Measurements from ENCODE around the gene MMS22L.

DNA sequence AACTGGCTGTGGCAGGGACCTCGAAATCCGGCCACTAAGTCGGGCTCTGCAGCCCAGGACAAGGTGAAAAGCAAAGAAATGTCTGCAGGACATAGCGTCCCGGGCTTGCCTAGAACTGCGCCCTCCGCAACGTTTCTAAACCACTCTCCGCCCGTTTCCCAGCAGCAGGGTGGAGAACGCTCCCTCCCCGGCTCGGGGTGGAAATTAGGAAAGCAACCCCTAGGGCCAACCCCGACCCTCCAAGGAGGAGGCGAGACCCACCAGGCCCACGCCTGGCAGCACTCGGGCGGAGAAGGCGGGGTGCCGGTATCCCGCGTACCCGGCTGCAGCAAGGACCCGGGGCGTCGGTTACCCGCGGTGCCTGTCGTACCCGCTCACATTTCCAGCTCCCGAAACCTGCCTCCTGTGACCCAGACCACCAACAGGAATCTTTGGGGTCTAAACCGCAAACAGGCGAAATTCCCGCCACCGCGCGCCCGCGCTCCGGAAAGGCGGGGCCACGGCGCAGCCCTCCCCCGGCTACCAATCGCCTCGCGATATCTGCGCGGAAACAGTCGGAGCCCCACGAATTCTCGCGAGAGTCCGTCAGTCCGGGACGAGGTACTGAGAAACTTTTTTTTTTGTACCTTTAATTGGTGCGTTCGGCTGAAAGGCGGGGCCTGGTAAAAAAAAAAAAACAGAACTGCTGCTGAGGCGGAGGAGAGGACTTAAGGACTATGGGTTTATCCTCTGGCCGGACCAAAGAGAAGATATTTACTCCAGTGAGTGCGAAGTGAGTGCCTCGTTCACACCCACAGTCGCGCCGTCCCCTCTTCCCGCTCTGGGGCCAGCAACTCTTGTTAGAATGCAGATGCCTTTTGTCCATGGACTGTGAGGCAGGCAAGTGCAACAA is at the start of gene MMS22L:
- TF ChIP-seq EZH2 (IDR thresholded peaks at IDR 0.05; ENCODE audit: borderline replicate concordance, control insufficient read depth, low read depth, low read length) = no peak
- TF ChIP-seq, protein P1, sequence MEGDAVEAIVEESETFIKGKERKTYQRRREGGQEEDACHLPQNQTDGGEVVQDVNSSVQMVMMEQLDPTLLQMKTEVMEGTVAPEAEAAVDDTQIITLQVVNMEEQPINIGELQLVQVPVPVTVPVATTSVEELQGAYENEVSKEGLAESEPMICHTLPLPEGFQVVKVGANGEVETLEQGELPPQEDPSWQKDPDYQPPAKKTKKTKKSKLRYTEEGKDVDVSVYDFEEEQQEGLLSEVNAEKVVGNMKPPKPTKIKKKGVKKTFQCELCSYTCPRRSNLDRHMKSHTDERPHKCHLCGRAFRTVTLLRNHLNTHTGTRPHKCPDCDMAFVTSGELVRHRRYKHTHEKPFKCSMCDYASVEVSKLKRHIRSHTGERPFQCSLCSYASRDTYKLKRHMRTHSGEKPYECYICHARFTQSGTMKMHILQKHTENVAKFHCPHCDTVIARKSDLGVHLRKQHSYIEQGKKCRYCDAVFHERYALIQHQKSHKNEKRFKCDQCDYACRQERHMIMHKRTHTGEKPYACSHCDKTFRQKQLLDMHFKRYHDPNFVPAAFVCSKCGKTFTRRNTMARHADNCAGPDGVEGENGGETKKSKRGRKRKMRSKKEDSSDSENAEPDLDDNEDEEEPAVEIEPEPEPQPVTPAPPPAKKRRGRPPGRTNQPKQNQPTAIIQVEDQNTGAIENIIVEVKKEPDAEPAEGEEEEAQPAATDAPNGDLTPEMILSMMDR (IDR thresholded peaks at IDR 0.05 in 2 of 3, conservative IDR thresholded peaks at IDR 0.05 in 1 of 3; ENCODE audit: control insufficient read depth in 2 of 3, extremely low read depth in 1 of 3, insufficient read depth in 1 of 3, low read depth in 3 of 3, low read length in 3 of 3) = no peak
- TF ChIP-seq ZNF384 (IDR thresholded peaks at IDR 0.05; ENCODE audit: borderline replicate concordance, low read depth, low read length) = peak; percentile 99
- TF ChIP-seq, protein P2, sequence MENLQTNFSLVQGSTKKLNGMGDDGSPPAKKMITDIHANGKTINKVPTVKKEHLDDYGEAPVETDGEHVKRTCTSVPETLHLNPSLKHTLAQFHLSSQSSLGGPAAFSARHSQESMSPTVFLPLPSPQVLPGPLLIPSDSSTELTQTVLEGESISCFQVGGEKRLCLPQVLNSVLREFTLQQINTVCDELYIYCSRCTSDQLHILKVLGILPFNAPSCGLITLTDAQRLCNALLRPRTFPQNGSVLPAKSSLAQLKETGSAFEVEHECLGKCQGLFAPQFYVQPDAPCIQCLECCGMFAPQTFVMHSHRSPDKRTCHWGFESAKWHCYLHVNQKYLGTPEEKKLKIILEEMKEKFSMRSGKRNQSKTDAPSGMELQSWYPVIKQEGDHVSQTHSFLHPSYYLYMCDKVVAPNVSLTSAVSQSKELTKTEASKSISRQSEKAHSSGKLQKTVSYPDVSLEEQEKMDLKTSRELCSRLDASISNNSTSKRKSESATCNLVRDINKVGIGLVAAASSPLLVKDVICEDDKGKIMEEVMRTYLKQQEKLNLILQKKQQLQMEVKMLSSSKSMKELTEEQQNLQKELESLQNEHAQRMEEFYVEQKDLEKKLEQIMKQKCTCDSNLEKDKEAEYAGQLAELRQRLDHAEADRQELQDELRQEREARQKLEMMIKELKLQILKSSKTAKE (IDR thresholded peaks at IDR 0.05; ENCODE audit: low read depth, poor library complexity, severe bottlenecking) = no peak
